Mesodermal cell (in vitro differentiated cells): ENCODE data around the gene GNAI2.

Experiments used
- H3K27ac ChIP-seq: 2 replicates; pipeline ENCODE4 v1.7.0; 2013; ENCODE audit warnings: mild to moderate bottlenecking, low read depth, low read length, moderate library complexity; ENCODE audit not compliant: severe bottlenecking
- H3K36me3 ChIP-seq: 2 replicates; pipeline ENCODE4 v1.7.1; 2013; ENCODE audit warnings: mild to moderate bottlenecking, low read length, moderate library complexity; ENCODE audit not compliant: control insufficient read depth, insufficient read depth
- H3K4me1 ChIP-seq: one replicate; pipeline ENCODE4 v1.7.1; 2013; ENCODE audit warnings: mild to moderate bottlenecking, low read length; ENCODE audit not compliant: insufficient read depth, control insufficient read depth, poor library complexity, severe bottlenecking
- H3K4me3 ChIP-seq: 2 replicates; pipeline ENCODE4 v1.7.0; 2013; ENCODE audit warnings: low read length, control low read depth, mild to moderate bottlenecking; ENCODE audit not compliant: insufficient read depth, poor library complexity, severe bottlenecking; ENCODE audit errors: extremely low read depth
- H3K9me3 ChIP-seq: 2 replicates; pipeline ENCODE4 v1.7.1; 2013; ENCODE audit warnings: mild to moderate bottlenecking, low read length, moderate library complexity; ENCODE audit not compliant: control insufficient read depth
- WGBS, 2 experiments: methylation state at CpG; one replicate each; pipeline ENCODE4 v1.1.5; 2013; ENCODE audit warnings: missing lambda C conversion rate in 2 of 2; ENCODE audit not compliant: insufficient coverage in 2 of 2; 5-methylcytosine and 5-hydroxymethylcytosine counted together

GNAI2 gene

GRCh38 chr3:50265571-50265970, 29.6 kb downstream of the GNAI2 start:
- Histone ChIP-seq H3K36me3 (no peaks in the 10 kb centered on the region), H3K27ac (peak overlapping the region; percentile 85), H3K4me3 (no peak overlapping the region), H3K9me3 (no peaks in the 10 kb centered on the region), H3K4me1 (peaks cover 77% of the 10 kb centered on the region)
- WGBS, 2 experiments = 82 to 90% methylated on average over 1 of the region's 1 CpG

DNA sequence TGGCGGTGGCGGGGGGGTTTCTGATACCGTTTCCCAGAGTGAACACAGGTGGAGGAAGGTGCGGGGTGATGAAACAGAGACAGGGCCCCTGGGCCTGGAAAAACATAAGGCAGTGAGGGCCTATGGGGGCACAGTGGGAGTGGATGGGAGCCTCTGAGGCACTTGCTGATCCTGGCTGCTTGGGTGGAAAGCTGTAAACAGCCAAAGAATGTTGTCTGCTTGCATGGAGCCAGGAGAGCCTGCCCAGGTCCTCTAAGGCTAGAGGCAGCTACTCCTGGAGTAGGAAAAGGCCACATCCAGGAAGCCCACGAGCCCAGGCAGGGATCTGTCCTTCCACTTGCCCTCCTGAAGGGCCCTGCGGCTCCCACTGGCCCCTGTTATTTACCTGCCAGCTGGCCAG, 30.0 kb downstream of the GNAI2 start:
- H3K4me1 ChIP-seq = peaks cover 77% of the 10 kb centered on the region
- WGBS, 2 experiments = 94 to 96% methylated on average over 6 of the region's 6 CpGs
- H3K9me3 ChIP-seq = no peaks in the 10 kb centered on the region
- peak overlapping the region; percentile 85 for H3K27ac ChIP-seq
- H3K36me3 ChIP-seq = no peaks in the 10 kb centered on the region
- H3K4me3 ChIP-seq = no peak overlapping the region

DNA sequence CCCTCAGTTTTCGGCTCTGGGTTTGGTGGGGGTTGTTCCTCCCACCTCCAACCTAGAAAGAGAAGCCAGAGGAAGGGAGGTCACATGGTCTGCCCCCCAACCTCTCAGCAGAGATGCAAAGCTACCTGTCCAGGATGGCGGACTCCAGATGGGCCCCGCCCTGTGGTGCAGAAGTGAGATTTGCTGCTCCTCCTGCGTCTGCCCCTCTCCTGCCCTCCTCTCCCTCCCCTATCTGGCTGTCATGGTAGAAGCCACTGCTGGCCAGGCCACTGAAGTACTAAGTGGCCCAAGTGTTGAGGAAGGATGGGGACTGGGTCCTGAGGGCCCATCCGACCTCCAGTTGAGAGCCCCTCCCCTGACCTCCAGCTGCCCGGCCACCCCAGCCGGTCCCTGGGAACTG, 30.8 kb downstream of the GNAI2 start:
- peak overlapping the region; percentile 7 for H3K4me3 ChIP-seq
- WGBS, 2 experiments = 79 to 100% methylated on average over 2 to 3 of the region's 7 CpGs
- no peaks in the 10 kb centered on the region for H3K36me3 ChIP-seq
- peaks cover 78% of the 10 kb centered on the region for H3K4me1 ChIP-seq
- H3K9me3 ChIP-seq = no peaks in the 10 kb centered on the region
- H3K27ac ChIP-seq = no peak overlapping the region

DNA sequence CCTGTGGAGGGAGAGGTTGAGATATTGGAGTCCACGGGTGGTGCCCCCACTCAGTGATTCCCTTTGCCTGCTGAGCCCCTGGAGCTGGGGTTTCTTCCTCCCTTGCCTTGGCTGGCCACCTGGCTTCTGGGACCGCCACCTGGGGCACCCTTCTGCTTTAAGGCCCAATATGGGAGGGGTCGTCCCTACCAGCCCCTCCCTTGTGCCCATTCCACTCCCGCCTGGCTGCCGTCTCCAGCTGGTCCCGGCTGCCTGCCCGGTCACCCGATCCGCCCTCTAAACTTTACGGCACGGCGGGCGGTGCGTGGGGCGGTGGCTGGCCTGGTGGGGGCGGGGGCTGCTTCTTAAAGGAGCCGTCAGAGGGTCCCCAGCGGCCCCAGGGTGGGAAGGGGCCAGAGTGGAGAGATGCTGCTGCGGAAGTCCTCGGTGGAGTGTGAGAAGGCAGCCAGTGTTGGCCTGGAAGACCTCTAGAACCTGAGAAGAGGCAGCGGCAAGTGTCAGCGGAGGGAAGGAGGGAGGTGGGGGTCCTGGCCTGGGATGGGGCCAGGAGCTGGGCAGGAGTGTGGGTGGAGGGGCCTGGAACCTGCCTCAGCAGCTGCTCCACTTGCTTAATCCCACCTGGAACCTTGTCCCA, 31.4 kb downstream of the GNAI2 start:
- Histone ChIP-seq H3K4me1 (peaks cover 83% of the 10 kb centered on the region), H3K36me3 (no peaks in the 10 kb centered on the region), H3K4me3 (peak overlapping the region; percentile 7), H3K9me3 (no peaks in the 10 kb centered on the region), H3K27ac (no peak overlapping the region)
- 27 to 33% methylated on average over 17 to 21 of the region's 22 CpGs for WGBS, 2 experiments

DNA sequence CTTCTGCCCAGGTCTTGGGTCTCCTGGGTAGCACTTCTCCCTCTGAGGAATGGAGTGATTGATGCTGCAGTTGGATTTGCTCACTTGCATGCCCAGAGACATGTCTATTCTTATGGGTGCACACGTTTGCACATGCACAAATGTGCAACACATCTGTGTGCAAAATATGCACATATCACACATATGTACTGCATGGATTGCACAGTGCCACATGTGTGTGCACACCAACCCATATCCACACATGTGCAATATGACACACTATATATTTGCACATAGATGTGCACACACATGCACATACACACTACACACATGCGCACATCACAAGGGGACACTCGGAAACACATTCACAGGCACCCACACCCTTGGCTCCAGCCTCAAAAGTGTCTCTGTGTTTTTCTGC, 32.3 kb downstream of the GNAI2 start:
- peaks cover 76% of the 10 kb centered on the region for H3K4me1 ChIP-seq
- WGBS, 2 experiments = 93% methylated on average over 3 of the region's 3 CpGs

DNA sequence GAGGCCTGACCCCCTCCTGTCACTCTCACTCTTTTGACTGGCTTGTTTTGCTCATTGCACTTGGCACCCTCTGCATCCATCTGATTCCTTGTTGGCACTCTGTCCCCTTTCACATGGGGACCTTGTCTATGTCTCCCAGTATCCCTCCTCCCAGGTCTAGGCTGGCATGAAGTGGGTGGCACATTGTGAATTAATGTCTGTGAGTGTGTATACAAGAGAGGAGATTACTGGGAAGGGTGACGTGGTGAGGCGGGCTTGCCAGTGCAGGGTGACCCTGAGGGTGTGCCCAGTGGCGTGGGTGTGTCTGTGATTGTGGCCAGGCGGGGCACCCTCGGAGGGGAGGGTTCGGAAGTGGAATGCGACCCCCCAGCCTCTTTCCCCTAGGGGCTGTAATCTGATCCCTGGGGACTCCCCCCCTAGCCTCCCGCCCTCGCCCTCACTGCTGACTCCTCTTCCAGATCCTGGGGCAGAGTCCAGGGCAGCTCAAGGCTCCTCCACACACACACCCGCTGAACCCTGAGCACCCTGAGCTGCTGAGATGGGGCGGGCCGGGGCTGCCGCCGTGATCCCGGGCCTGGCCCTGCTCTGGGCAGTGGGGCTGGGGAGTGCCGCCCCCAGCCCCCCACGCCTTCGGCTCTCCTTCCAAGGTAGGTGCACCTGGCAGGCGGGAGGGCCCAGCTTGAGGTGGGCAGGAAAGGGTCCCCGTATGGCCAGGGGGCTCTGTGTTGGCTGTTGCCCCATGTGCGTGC, 32.9 kb downstream of the GNAI2 start, which contains the start of gene SEMA3B:
TSS of gene SEMA3B (plus strand) at position 445 of the 749 bp plus-strand sequence. CDS start at position 539, 94 bp downstream.
- H3K27ac ChIP-seq = no peak within 1 kb of the TSS
- WGBS, 2 experiments = 68 to 70% methylated on average over 11 to 16 of the region's 21 CpGs
- H3K9me3 ChIP-seq = no peaks in the 10 kb centered on the region
- peak within 1 kb of the TSS; percentile 2 for H3K4me3 ChIP-seq
- peaks cover 70% of the 10 kb centered on the region for H3K4me1 ChIP-seq
- H3K36me3 ChIP-seq = no peaks in the 10 kb centered on the region

More for the DNA sequence above, 32.3 kb downstream of the GNAI2 start:
- H3K9me3 ChIP-seq = no peaks in the 10 kb centered on the region
- H3K27ac ChIP-seq = no peak overlapping the region
- no peaks in the 10 kb centered on the region for H3K36me3 ChIP-seq
- no peak overlapping the region for H3K4me3 ChIP-seq

- Histone ChIP-seq H3K9me3 (no peaks in the 10 kb centered on the region), H3K36me3 (no peaks in the 10 kb centered on the region), H3K27ac (no peak overlapping the region), H3K4me3 (no peak overlapping the region), H3K4me1 (peaks cover 64% of the 10 kb centered on the region)
- 68 to 83% methylated on average over 2 to 3 of the region's 4 CpGs for WGBS, 2 experiments
These were observed 33.5 kb downstream of the GNAI2 start for GRCh38 chr3:50269460-50269859.

- H3K4me3 ChIP-seq = no peak overlapping the region
- no peaks in the 10 kb centered on the region for H3K9me3 ChIP-seq
- no peak overlapping the region for H3K27ac ChIP-seq
- peaks cover 64% of the 10 kb centered on the region for H3K4me1 ChIP-seq
- WGBS, 2 experiments = 87 to 95% methylated on average over 5 of the region's 8 CpGs
- no peaks in the 10 kb centered on the region for H3K36me3 ChIP-seq
These were observed 34.0 kb downstream of the GNAI2 start for GRCh38 chr3:50269977-50270413.

- Histone ChIP-seq H3K9me3 (no peaks in the 10 kb centered on the region), H3K36me3 (no peaks in the 10 kb centered on the region), H3K4me3 (no peak overlapping the region), H3K4me1 (peaks cover 58% of the 10 kb centered on the region), H3K27ac (no peak overlapping the region)
- 90 to 96% methylated on average over 12 to 18 of the region's 19 CpGs for WGBS, 2 experiments
These were observed 34.6 kb downstream of the GNAI2 start for GRCh38 chr3:50270422-50271224.

DNA sequence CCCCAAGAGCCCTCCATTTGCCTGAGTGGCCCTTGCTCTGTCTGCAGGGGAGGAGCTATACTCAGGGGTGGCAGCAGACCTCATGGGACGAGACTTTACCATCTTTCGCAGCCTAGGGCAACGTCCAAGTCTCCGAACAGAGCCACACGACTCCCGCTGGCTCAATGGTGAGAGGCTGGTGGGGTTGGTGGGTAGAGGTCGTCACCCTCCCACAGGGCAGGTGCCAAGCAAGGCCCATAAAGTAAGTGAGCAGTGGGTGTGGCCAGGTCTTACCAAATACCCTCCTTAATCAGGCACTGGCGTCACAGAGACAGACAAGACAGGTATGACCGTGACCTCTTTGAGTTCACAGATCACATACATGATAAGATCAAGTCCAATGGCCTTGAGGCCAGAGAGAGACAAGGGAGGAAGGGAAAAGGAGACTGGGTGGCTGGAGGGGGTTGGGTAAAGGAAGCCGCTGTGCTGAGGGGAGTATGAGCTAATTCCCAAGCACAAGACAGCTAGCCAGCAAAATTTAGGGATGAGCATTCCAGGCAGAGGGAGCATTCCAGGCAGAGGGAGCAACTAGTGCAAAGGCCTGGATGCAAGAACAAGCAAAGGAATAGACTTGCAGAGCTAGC, 35.4 kb downstream of the GNAI2 start:
- no peak overlapping the region for H3K27ac ChIP-seq
- WGBS, 2 experiments = 90 to 100% methylated on average over 6 to 7 of the region's 10 CpGs

More for the DNA sequence above, 35.4 kb downstream of the GNAI2 start:
- Histone ChIP-seq H3K36me3 (no peaks in the 10 kb centered on the region), H3K4me3 (no peak overlapping the region), H3K4me1 (peaks cover 51% of the 10 kb centered on the region), H3K9me3 (no peaks in the 10 kb centered on the region)
